Testis (tissue), 3 donors: ENCODE measurements around the gene TNS1. TPM values are rescaled to one million over a fixed set of nuclear protein-coding genes. Genes with fewer than 3 reads are reported as not detected.

Source experiments
- DNase-seq: peaks from one replicate; pipeline ENCODE4 v3.0.0-alpha.2; 2019
- H3K27ac ChIP-seq, 2 donors: fragments of 200-600 bp; sonication (generic); one replicate each; pipeline ENCODE4 v1.5.1; 2019
- H3K27me3 ChIP-seq: fragments of 200-600 bp; sonication (generic); one replicate; pipeline ENCODE4 v1.5.1; 2019
- H3K36me3 ChIP-seq: fragments of 200-600 bp; sonication (generic); one replicate; pipeline ENCODE4 v1.5.1; 2017; ENCODE audit warnings: low read depth; ENCODE audit errors: missing control alignments
- H3K4me1 ChIP-seq: fragments of 200-600 bp; sonication (generic); one replicate; pipeline ENCODE4 v1.5.1; 2019
- H3K4me3 ChIP-seq, 2 donors: fragments of 200-600 bp; sonication (generic); one replicate each; pipeline ENCODE4 v1.5.1; 2017 to 2019
- H3K9me3 ChIP-seq: fragments of 200-600 bp; sonication (generic); one replicate; pipeline ENCODE4 v1.5.1; 2017
- CTCF ChIP-seq, 3 experiments: fragments of 450-650 bp in 2 of 3; fragments of 200-600 bp in 1 of 3; sonication (generic) in 1 of 3; IDR thresholded peaks; one replicate each; pipeline ENCODE4 v1.5.1; 2016 to 2019; ENCODE audit warnings: antibody characterized with exemption in 3 of 3, mild to moderate bottlenecking in 2 of 3, moderate library complexity in 1 of 3
- POLR2A ChIP-seq: fragments of 450-650 bp; IDR thresholded peaks from one replicate; pipeline ENCODE4 v1.6.1; 2017; ENCODE audit warnings: antibody characterized with exemption, mild to moderate bottlenecking, moderate library complexity
- WGBS, 2 donors: methylation state at CpG; one replicate each; pipeline ENCODE4 v1.1.5; 2018; 5-methylcytosine and 5-hydroxymethylcytosine counted together
- intact Hi-C: fragments of 100-400 bp; cut with DNase I; formaldehyde crosslinking; loops from one replicate; pipeline ENCODE4 v1.15.1; 2023; ENCODE audit warnings: low total_unique reads
- polyA plus RNA-seq: library from polyadenylated mRNA; stranded (reverse); fragments of 350-450 nt; fragmentation: Illumina TruSeq; extraction: RNeasy Lipid Tissue Mini Kit (QIAGEN cat#74804); gene quantifications from one replicate; pipeline ENCODE4 v1.2.3, GENCODE V29; 2014; ENCODE audit warnings: low read depth, low replicate concordance; ENCODE audit not compliant: insufficient read depth
- total RNA-seq, 2 donors: library from RNA; depleted of rRNA; stranded (reverse); fragments of >200 nt; gene quantifications; one replicate each; pipeline ENCODE4 v1.2.3, GENCODE V29; 2016

Gene TNS1
- total and polyA plus RNA-seq, 3 donors from 2014 or later, result 75.9 to 256 (median 227) TPM

- no peaks in the 10 kb centered on the region for H3K36me3 ChIP-seq
- peaks cover 58% of the 10 kb centered on the region for H3K4me1 ChIP-seq
- H3K27me3 ChIP-seq, result no peaks in the 10 kb centered on the region
- no peaks in the 10 kb centered on the region for H3K9me3 ChIP-seq
- TF ChIP-seq CTCF (IDR thresholded peaks at IDR 0.05) (no peak), POLR2A (no peak)
- H3K4me3 ChIP-seq, result no peak overlapping the region
- WGBS, 2 donors, result 39 to 68% methylated on average over 8 to 23 of the region's 23 CpGs
- peak; percentile 60 for DNase-seq
- H3K27ac ChIP-seq, result peak overlapping the region; percentile 33 to 88
- intact Hi-C loops, result no loop called here
These were observed 104.7 kb downstream of the TNS1 start for GRCh38 chr2:217897816-217898806.

- no peaks in the 10 kb centered on the region for H3K36me3 ChIP-seq
- DNase-seq, result no peak
- peaks cover 49% of the 10 kb centered on the region for H3K4me1 ChIP-seq
- 60 to 73% methylated on average over 7 to 8 of the region's 9 CpGs for WGBS, 2 donors
- intact Hi-C loops, result no loop called here
- H3K27me3 ChIP-seq, result no peaks in the 10 kb centered on the region
- TF ChIP-seq POLR2A (no peak), CTCF (IDR thresholded peaks at IDR 0.05) (no peak)
- H3K27ac ChIP-seq, result peak overlapping the region in 1 of 2 donors; percentile 88
- H3K4me3 ChIP-seq, result no peak overlapping the region
- no peaks in the 10 kb centered on the region for H3K9me3 ChIP-seq
These were observed 105.6 kb downstream of the TNS1 start for GRCh38 chr2:217897091-217897715.

GRCh38 chr2:217895070-217895635 lies 107.6 kb downstream of the TNS1 start:
- peak overlapping the region; percentile 25 to 68 for H3K27ac ChIP-seq
- H3K27me3 ChIP-seq, result no peaks in the 10 kb centered on the region
- peaks cover 35% of the 10 kb centered on the region for H3K4me1 ChIP-seq
- WGBS, 2 donors, result 75 to 77% methylated on average over 17 to 19 of the region's 19 CpGs
- no peaks in the 10 kb centered on the region for H3K9me3 ChIP-seq
- intact Hi-C loops, result no loop called here
- TF ChIP-seq POLR2A, result no peak
- DNase-seq, result no peak
- H3K36me3 ChIP-seq, result no peaks in the 10 kb centered on the region
- no peak overlapping the region for H3K4me3 ChIP-seq

GRCh38 chr2:217893440-217893839 lies 109.4 kb downstream of the TNS1 start:
- Histone ChIP-seq H3K27ac (peak overlapping the region in 1 of 2 donors; percentile 19), H3K4me3 (no peak overlapping the region), H3K9me3 (no peaks in the 10 kb centered on the region), H3K36me3 (no peaks in the 10 kb centered on the region), H3K4me1 (peaks cover 21% of the 10 kb centered on the region), H3K27me3 (no peaks in the 10 kb centered on the region)
- DNase-seq, result no peak
- TF ChIP-seq POLR2A (no peak), CTCF (IDR thresholded peaks at IDR 0.05) (no peak)
- intact Hi-C loops, result no loop called here
- 60 to 81% methylated on average over 1 to 8 of the region's 8 CpGs for WGBS, 2 donors

- Histone ChIP-seq H3K36me3 (no peaks in the 10 kb centered on the region), H3K4me1 (peaks cover 13% of the 10 kb centered on the region)
These were observed 110.2 kb downstream of the TNS1 start for GRCh38 chr2:217892560-217892959.

More at GRCh38 chr2:217892560-217892959, 110.2 kb downstream of the TNS1 start:
- Histone ChIP-seq H3K9me3 (no peaks in the 10 kb centered on the region), H3K27me3 (no peaks in the 10 kb centered on the region), H3K27ac (peak overlapping the region in 1 of 2 donors; percentile 42), H3K4me3 (no peak overlapping the region)
- intact Hi-C loops, result no loop called here
- no peak for DNase-seq
- TF ChIP-seq POLR2A, result no peak
- TF ChIP-seq CTCF (IDR thresholded peaks at IDR 0.05), result no peak
- WGBS, 2 donors, result 62 to 76% methylated on average over 8 of the region's 8 CpGs
